CD4-positive, alpha-beta T cell treated with Interleukin-6 for 4 hours (primary cell): ENCODE results near the gene ME2.
"Not testable (repeated sequence)": the region's sequence is repeated elsewhere in the genome, so short reads cannot be mapped to it uniquely, and the experiment has no call there.

Experiments
- DNase-seq: peaks from one replicate; pipeline ENCODE4 v3.0.0-alpha.2; 2020; ENCODE audit warnings: mixed read lengths

The ME2 gene

DNA sequence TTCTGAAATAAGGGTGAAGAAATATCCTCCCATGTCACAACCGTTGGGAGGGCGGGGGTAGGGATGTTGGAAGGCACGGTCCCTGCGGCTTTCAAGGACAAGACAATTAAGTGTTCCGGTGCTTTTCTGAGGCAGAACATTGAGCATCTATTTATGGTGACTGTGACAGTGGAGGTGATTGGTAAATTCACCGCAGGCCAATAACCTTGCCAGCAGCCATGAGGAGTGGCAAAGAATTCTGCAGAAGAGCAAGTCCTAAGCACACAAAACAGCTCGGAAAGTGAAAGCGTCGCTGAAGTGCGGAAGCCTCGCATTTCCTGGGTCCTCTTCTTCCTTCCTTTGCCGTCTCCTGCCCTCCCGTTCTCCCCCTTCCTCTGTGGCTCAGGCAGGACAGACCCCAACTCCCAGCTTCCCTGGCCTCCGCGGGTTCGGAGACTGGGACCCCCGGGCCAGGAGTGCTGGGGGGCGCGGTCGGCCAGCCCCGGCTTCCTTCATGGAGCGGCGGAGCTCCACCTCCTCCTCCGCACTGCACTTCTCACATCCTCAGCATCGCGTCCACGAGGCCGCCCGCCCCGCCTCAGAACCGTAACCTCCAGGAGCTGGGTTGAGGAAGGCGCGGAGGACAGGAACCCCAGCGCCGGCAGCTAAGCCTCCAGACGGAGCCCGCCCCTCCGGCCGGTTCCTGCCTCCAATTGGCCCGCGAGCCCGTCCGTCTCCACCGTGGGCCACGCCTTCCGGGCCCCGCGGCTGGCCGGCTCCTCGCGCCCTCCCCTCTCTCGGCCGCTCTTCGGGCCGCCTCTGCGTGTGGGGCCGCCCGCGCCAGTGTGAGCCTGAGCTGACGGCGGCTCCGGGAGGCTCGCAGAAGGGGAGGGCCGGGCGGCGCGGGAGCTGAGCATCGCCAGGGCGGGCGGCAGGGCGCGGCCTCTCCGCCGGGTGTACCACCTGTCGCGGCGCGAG lies at the start of gene ME2:
Gene ME2 (plus strand): TSS at position 774 of the 957 bp plus-strand sequence. CDS start 16,703 bp downstream, outside the sequence.
- peak; percentile 92 for DNase-seq

DNA sequence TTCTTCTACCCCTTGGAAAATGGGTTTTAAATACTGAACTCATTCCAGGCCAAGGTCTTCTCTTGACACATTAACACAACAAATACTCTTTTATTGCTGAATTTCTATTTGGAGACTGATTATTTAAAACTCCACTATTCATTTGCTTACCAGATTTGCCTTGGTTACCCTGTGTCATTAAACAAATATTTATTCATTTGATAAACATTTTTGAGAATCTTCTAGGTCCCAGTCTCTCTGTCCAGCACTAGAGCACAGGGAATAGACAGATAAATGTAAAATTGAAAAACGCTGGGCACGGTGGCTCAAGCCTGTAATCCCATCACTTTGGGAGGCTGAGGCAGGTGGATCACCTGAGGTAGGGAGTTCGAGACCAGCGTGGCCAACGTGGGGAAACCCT lies 49.3 kb upstream of the ME2 start:
- DNase-seq: no peak

GRCh38 chr18:50830544-50830943 lies 48.4 kb upstream of the ME2 start:
- no peak for DNase-seq

DNA sequence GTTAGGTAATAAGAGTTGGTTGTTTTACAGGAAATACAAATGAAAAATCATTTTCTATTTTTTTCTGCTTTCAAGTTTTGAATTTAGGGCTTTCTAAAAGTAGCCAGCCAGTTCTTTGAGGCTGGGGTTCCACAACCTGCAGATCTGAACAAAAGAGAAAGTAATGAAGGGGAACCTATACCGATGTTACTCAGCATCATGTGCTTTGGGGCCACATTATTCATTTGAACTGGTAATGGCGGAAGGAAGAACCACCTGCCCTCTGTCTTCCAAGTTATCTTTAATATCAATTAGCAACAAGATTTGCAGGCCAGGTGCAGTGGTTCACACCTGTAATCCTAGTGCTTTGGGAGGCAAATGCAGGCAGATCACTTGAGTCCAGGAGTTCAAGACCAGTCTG lies 46.2 kb upstream of the ME2 start:
- no peak for DNase-seq

- DNase-seq: not testable (repeated sequence)
Observed at GRCh38 chr18:50833496-50833895, 45.4 kb upstream of the ME2 start.

DNA sequence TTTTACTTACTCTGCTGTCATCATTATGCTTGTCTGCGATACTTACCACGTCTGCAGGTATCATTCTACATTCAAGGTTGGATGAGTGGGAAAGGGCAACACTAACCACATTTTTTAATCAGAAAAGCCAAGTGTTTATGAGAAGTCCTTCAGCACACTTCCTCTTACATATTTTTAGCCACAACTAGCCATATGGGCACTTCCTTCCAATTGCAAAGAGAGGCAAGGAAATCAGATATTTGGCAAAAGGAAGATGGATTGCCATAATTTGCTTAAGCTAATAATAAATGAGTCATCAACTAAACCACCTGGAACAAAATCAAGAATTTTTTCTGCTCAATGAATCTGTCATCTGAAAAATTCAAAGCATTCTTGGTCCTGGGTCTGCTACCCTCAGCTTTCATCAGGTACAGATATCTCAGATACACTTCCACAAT lies 42.4 kb upstream of the ME2 start:
- DNase-seq: no peak

DNA sequence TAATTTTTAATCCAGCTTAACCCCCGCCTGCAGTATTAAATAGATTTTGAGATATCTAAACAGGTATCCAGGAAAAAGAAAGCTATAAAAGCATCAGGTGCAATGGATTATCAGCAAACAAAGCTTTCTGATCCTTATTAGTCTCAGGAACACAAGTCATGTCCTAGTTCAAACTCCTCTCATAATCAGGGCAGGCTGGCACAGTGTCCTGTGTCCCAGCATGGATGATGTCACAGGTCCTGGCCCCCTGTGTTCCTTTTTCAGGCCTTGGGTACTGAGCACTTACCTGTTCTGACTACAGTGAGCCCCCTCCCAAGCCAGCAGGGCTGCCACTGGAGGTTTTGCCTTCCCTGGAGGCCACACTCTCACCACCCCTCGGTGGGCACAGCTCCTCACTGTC lies 39.6 kb upstream of the ME2 start:
- DNase-seq: no peak

- DNase-seq: no peak
Observed at GRCh38 chr18:50839996-50840395, 38.9 kb upstream of the ME2 start.

- DNase-seq: no peak
Observed at GRCh38 chr18:50842846-50843245, 36.1 kb upstream of the ME2 start.

- no peak for DNase-seq
Observed at GRCh38 chr18:50844554-50844953, 34.4 kb upstream of the ME2 start.

DNA sequence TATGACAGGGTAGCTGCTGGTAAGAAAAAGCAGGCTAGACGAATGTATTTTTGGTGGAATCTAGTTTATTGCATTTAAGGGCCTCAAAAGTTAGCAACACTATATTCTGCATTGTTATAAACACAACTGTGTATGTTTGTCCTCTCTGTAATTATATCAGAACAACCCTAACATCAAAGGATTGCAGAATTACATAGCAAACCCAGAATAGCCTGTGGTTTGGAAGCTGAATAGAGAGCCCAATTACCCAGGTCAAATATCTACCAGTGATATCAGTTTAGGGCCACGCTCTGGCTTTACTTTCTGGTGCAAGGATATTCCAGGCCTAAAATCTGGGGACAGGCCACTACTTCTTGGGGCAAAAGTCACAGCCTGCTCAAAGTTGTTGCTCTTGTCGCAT lies 34.0 kb upstream of the ME2 start:
- no peak for DNase-seq

GRCh38 chr18:50847192-50847591 lies 31.7 kb upstream of the ME2 start:
- DNase-seq: no peak

DNA sequence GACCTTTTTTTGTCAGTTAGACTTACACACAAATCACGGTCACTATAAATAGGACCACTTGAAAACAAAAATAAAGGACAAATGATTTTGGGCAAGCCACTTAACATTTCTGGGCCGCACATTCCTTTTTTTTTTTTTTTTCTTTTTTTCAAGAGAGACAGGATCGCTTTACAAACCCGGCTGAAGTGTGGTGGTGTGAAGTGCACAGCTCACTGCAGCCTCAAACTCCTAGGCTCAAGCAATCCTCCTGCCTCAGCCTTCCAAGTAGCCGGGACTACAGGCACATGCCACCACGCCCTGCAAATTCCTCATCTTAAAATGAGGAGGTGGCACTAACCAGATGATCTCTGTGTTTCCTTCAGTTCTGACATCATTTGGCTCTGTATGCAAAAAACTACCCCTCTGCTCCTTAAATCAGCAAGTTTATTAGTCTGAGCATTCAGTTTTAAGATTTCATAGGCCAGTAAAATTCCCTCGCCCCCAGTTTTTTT lies 30.8 kb upstream of the ME2 start:
- DNase-seq: no peak

DNA sequence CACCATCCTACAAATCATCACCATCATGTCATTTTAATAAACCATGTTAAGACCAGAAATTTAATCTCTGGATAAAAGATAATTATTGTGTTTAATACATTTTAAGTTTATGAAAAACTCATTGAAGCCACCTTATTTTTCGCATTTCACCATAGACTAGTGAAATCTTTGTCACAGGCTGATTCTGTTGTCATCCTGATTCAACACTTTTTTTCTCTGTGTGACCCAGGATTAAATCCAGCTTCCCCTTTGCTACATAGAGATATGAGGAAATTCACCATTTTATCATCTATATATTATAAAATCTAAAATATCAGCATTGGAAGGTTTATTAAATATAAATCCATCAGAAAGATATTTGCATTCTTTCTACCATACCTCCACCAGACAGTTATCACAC lies 29.9 kb upstream of the ME2 start:
- DNase-seq: no peak

DNA sequence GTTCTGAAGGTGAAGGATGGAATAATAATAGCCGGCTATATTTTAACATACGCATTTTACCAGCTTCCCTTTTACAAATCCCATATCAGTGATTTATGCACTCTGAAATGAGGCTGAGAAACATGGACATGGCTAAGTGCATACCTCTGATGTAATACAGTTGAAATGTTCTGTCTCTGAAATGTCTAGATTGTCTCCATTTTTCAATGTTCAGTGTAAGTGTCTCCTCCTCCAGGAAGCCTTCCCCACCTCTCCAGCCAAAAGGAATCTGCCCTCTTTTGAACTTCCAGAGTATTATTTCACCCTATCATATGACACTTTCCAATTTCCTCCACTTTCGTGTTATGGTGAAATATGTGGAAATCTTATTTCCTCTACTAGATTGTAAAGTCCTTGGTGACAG lies 29.5 kb upstream of the ME2 start:
- DNase-seq: no peak

GRCh38 chr18:50850307-50851065 lies 28.4 kb upstream of the ME2 start:
- no peak for DNase-seq

GRCh38 chr18:50853863-50854271 lies 25.1 kb upstream of the ME2 start:
- no peak for DNase-seq

DNA sequence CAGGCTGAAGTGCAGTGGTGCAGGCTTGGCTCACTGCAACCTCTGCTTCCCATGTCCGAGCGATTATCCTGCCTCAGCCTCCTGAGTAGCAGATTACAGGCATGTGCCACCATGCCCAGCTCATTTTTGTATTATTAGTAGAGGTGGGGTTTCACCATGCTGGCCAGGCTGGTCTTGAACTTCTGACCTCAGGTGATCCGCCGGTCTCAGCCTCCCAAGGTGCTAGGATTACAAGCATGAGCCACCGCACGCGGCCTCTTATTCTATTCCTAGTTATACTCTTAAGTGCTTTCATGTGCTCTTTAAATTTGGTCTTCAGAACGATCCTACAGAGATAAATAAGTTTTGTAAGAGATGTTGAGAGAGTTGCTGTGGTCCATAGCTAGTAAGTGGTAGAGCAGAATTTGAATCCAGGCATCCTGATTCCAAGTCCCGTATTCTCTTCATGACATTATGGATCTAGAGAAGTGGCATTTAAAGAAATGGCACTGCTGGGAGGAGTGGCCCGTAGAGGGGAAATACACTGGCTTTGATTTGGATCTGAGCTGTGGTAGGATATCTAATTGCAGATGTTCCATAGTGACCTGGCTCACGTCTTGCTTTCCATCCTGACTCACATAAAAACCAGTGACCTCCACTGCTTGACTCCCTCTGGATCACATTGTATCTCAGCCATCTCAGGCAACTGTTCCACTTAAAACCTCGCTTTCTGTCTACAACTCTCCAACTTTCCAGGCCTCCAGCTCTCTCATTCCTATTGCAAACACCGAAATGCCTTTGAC lies 22.8 kb upstream of the ME2 start:
- no peak for DNase-seq

GRCh38 chr18:50857166-50857565 lies 21.8 kb upstream of the ME2 start:
- DNase-seq: not testable (repeated sequence)

- no peak for DNase-seq
Observed at GRCh38 chr18:50857694-50858093, 21.2 kb upstream of the ME2 start.

- no peak for DNase-seq
Observed at GRCh38 chr18:50859793-50860555, 18.9 kb upstream of the ME2 start.

GRCh38 chr18:50861617-50862016 lies 17.3 kb upstream of the ME2 start:
- no peak for DNase-seq
